Psoas muscle (tissue), 8 donors: ENCODE data around the gene CARD8. TPM values are rescaled to one million over a fixed set of nuclear protein-coding genes. Genes with fewer than 3 reads are reported as not detected.
"Not testable (repeated sequence)": the region's sequence is repeated elsewhere in the genome, so short reads cannot be mapped to it uniquely, and the experiment has no call there.

Experiments used
- ATAC-seq, 4 donors: fragments of 200-7000 bp; cut with Tn5 transposase; one replicate each; pipeline ENCODE4 v1.9.1; 2020; ENCODE audit warnings: moderate library complexity in 3 of 4, mild to moderate bottlenecking in 2 of 4
- DNase-seq, 2 donors: peaks; one replicate each; pipeline ENCODE4 v3.0.0-alpha.2; 2020
- H3K27ac ChIP-seq: fragments of 200-600 bp; one replicate; pipeline ENCODE4 v1.8.0; 2022
- H3K27me3 ChIP-seq, 3 donors: fragments of 200-600 bp in 1 of 3; one replicate each; pipeline versions ENCODE4 v1.6.1 to v1.8.0; 2013 to 2022; ENCODE audit warnings: low read length in 2 of 3, mild to moderate bottlenecking in 2 of 3, moderate library complexity in 1 of 3; ENCODE audit not compliant: insufficient read depth in 3 of 3
- H3K36me3 ChIP-seq, 2 donors: fragments of 200-600 bp in 1 of 2; one replicate each; pipeline versions ENCODE4 v1.6.1 to v1.8.0; 2013 to 2022; ENCODE audit warnings: low read depth in 1 of 2, mild to moderate bottlenecking in 1 of 2, moderate library complexity in 1 of 2; ENCODE audit not compliant: insufficient read depth in 1 of 2
- H3K4me1 ChIP-seq: fragments of 200-600 bp; one replicate; pipeline ENCODE4 v1.8.0; 2022
- H3K4me3 ChIP-seq: fragments of 200-600 bp; one replicate; pipeline ENCODE4 v1.8.0; 2022; ENCODE audit warnings: mild to moderate bottlenecking
- H3K9me3 ChIP-seq: fragments of 200-600 bp; one replicate; pipeline ENCODE4 v1.8.0; 2022
- WGBS, 3 donors: extraction: QIAGEN DNeasy Blood & Tissue Kit; methylation state at CpG; one replicate each; pipeline versions ENCODE4 v1.1.6 to v1.1.7; 2013; 5-methylcytosine and 5-hydroxymethylcytosine counted together
- intact Hi-C, 2 donors: fragments of 100-400 bp; cut with DNase I; formaldehyde crosslinking; loops; one replicate each; pipeline versions ENCODE4 v1.11.0 to v1.14.2; 2022
- polyA plus RNA-seq, 3 donors: library from polyadenylated mRNA; stranded (reverse); fragments of 200-250 nt; gene quantifications; one replicate each; pipeline ENCODE4 v1.2.3, GENCODE V29; 2013
- total RNA-seq, 4 donors: library from RNA; stranded (reverse); fragmentation: NEBNext Ultra II Directional in 2 of 4; extraction: Animal tissue kit (Norgen Biotek cat#: 25700) in 2 of 4; gene quantifications; one replicate each; pipeline versions ENCODE4 v1.2.1 to v1.2.4, GENCODE V29; 2021 to 2023
- TF ChIP-seq, protein P1 (sequence below): fragments of 200-600 bp; IDR thresholded peaks from one replicate; pipeline ENCODE4 v1.8.0; 2022; ENCODE audit warnings: antibody characterized with exemption
- donor health status: healthy with polysubstance abuse.
- donor health status: DM: no; HTN: no; CAD: no; lungs with moderate emphysema.
- donor health status: Bipolar disorder and iron deficiency.
- donor health status: healthy.
- donor health status: DM: yes; HTN: yes; CAD: no.
- donor health status: DM: no; HTN: no; CAD: no.
- donor health status: DM: no; HTN: no; CAD: no.
- donor health status: DM: yes; HTN: yes; CAD: no.

CARD8 gene
- total and polyA plus RNA-seq, 7 donors, result 15.7 to 36.2 (median 26.0) TPM

DNA sequence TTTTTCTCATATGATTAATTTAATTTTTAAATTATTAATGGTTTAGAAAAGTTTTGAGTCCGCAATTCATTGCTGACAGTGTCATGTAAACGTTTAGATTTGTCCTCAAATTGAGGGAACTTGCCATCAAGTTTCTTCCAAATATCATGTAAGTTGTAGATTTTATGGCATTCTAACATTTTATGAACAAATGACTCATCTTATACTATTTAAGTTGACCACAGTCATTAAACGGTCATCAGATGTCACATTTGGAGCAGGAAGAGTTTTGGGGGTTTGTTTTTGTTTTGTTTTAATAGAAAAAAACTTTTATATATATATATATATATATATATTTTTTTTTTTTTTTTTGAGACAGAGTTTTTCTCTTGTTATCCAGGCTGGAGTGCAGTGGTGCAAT lies 18.5 kb upstream of the CARD8 start:
- peaks cover 9% of the 10 kb centered on the region for H3K4me1 ChIP-seq
- TF ChIP-seq, protein P1, sequence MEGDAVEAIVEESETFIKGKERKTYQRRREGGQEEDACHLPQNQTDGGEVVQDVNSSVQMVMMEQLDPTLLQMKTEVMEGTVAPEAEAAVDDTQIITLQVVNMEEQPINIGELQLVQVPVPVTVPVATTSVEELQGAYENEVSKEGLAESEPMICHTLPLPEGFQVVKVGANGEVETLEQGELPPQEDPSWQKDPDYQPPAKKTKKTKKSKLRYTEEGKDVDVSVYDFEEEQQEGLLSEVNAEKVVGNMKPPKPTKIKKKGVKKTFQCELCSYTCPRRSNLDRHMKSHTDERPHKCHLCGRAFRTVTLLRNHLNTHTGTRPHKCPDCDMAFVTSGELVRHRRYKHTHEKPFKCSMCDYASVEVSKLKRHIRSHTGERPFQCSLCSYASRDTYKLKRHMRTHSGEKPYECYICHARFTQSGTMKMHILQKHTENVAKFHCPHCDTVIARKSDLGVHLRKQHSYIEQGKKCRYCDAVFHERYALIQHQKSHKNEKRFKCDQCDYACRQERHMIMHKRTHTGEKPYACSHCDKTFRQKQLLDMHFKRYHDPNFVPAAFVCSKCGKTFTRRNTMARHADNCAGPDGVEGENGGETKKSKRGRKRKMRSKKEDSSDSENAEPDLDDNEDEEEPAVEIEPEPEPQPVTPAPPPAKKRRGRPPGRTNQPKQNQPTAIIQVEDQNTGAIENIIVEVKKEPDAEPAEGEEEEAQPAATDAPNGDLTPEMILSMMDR, result no peak
- no peak for DNase-seq
- 78 to 80% (median 79%) methylated on average over 3 of the region's 3 CpGs for WGBS, 3 donors
- peaks cover 0 to 25% (median 5%) of the 10 kb centered on the region in 3 donors for H3K27me3 ChIP-seq
- intact Hi-C loops, result no loop called here
- no peak for ATAC-seq
- no peaks in the 10 kb centered on the region for H3K36me3 ChIP-seq
- no peaks in the 10 kb centered on the region for H3K9me3 ChIP-seq
- H3K27ac ChIP-seq, result no peak overlapping the region
- H3K4me3 ChIP-seq, result no peak overlapping the region

DNA sequence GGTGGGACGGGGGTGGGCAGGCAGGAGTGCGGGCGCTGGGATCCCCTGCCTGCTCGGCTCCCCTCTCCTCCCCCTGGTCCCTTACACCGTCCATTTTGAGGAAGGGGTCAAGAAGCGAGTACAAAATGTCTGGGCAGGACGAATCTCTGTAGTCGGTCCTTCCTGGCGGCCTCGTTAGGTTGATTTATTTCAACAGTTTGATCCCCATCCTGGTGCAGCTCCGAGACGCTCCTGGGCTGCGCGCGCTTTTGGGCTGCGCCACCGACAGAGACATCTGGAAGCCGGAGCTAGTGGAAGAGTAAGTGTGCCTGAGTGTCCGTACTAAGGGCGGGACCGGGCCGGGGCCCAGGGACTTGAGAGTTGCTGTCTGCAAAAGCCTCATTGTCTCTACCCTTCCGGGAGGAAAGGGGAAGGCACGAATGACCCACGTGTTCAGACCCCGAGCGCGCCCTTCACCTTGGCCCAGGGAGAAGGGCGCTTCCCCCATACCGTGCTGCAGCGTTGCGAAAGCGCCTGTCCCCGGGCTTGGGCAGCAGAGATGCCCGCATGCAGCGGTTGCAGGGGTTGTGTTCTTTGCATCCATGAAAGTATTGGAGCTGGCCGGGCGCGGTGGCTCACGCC lies 15.9 kb upstream of the CARD8 start:
- no peak overlapping the region for H3K27ac ChIP-seq
- H3K4me3 ChIP-seq, result peak overlapping the region; percentile 61
- intact Hi-C loops, result no loop called here
- no peaks in the 10 kb centered on the region for H3K36me3 ChIP-seq
- H3K27me3 ChIP-seq, result peaks cover 0 to 25% (median 5%) of the 10 kb centered on the region in 3 donors
- TF ChIP-seq, protein P1, result no peak
- DNase-seq (peak in 1 of 2 donors; percentile 29), ATAC-seq (peak in 2 of 4 donors; percentile 40 to 56)
- peaks cover 9% of the 10 kb centered on the region for H3K4me1 ChIP-seq
- no peaks in the 10 kb centered on the region for H3K9me3 ChIP-seq
- 1 to 3% (median 3%) methylated on average over 35 to 40 of the region's 40 CpGs for WGBS, 3 donors

DNA sequence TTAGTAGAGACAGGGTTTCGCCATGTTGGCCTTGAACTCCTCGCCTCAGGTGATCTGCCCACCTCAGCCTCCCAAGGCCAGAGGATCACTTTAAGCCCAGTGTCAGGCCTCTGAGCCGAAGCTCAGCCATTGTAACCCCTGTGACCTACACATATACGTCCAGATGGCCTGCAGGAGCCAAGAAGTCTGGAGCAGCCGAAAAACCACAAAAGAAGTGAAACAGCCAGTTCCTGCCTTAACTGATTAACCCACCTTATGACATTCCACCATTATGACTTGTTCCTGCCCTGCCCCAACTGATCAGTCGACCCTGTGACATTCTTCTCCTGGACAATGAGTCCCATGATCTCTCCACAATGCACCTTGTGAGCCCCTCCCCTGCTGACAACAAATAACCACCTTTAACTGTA lies 13.9 kb upstream of the CARD8 start:
- H3K27me3 ChIP-seq, result peaks cover 0 to 26% (median 5%) of the 10 kb centered on the region in 3 donors
- H3K4me1 ChIP-seq, H3K9me3 ChIP-seq, H3K4me3 ChIP-seq, intact Hi-C loops, H3K27ac ChIP-seq, DNase-seq, ATAC-seq, H3K36me3 ChIP-seq: not testable (repeated sequence)
- WGBS, 3 donors, result 82 to 85% (median 85%) methylated on average over 6 of the region's 6 CpGs

DNA sequence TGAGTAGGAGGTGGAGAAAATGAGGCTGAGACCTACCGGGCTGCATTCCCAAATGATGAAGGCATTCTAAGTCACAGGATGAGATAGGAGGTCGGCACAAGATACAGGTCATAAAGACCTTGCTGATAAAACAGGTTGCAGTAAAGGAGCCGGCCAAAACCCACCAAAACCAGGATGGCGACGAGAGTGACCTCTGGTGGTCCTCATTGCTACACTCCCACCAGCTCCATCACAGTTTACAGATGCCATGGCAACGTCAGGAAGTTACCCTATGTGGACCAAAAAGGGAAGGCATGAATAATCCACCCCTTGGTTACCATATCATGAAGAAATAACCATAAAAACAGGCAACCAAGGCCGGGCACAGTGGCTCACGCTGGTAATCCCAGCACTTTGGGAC lies 9.6 kb upstream of the CARD8 start:
- H3K4me1 ChIP-seq, H3K9me3 ChIP-seq, ATAC-seq, DNase-seq, H3K36me3 ChIP-seq, H3K4me3 ChIP-seq, intact Hi-C loops, H3K27ac ChIP-seq: not testable (repeated sequence)
- WGBS, 3 donors, result 25 to 54% (median 43%) methylated on average over 8 of the region's 8 CpGs
- peaks cover 0 to 17% (median 0%) of the 10 kb centered on the region in 3 donors for H3K27me3 ChIP-seq

DNA sequence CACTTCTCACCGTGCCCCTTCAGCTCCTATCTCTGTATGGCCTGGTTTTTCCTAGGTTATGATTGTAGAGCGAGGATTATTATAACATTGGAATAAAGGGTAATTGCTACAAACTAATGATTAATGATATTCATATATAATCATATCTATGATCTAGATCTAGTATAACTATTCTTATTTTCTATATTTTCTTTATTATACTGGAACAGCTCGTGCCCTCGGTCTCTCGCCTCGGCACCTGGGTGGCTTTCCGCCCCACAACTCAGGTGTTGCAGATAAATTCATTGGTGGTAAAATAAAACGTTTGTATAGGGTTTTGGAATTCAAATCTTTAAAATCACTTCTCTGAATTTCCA lies 4.6 kb upstream of the CARD8 start:
- intact Hi-C loops, H3K4me1 ChIP-seq, ATAC-seq, DNase-seq, H3K9me3 ChIP-seq, H3K27me3 ChIP-seq, H3K36me3 ChIP-seq: not testable (repeated sequence)
- peak overlapping the region; percentile 68 for H3K4me3 ChIP-seq
- H3K27ac ChIP-seq, result peak overlapping the region; percentile 82
- 48 to 57% (median 53%) methylated on average over 8 of the region's 8 CpGs for WGBS, 3 donors

DNA sequence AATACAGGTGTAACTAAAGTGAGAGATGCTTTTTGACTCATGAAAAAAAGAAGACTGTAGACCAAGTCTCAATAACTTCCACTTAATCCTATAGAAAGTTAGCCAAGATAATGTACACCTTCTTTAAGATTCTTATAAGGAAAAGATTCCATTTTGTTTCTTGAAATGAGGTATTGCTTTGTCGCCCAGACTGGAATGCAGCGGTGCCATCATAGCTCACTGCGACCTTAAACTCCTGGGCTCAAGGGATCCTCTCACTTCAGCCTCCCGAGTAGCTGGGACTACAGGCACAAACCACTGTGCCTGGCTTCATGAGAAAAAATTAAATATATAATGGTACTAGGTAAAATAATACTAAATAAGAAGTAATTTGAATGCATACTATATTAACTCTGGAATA lies 3.3 kb upstream of the CARD8 start:
- peak overlapping the region; percentile 68 for H3K4me3 ChIP-seq
- ATAC-seq, H3K27me3 ChIP-seq, H3K9me3 ChIP-seq, H3K27ac ChIP-seq, DNase-seq, H3K36me3 ChIP-seq: not testable (repeated sequence)
- H3K4me1 ChIP-seq, result peaks cover 10% of the 10 kb centered on the region
- WGBS, 3 donors, result 65 to 78% (median 77%) methylated on average over 4 of the region's 4 CpGs
- intact Hi-C loops, result loop anchor here in 1 of 2 donors (10.0 kb wide), 1 partner anchor 144 kb away; the partner anchor contains the start of gene PLA2G4C
